Breast epithelium (tissue), 3 donors: Measurements from ENCODE around the gene CHPT1.

ENCODE experiments used
- POLR2A ChIP-seq: fragments of 450-650 bp; IDR thresholded peaks from one replicate; pipeline ENCODE4 v1.6.1; 2016; ENCODE audit warnings: antibody characterized with exemption, mild to moderate bottlenecking, moderate library complexity
- POLR2AphosphoS5 ChIP-seq, 3 donors: sonication (generic); formaldehyde crosslinking; IDR thresholded peaks; one replicate each; pipeline ENCODE4 v1.6.1; 2017; ENCODE audit warnings: antibody characterized with exemption in 3 of 3
- TF ChIP-seq, protein P1 (sequence below), 3 donors: fragments of 450-650 bp; IDR thresholded peaks; one replicate each; pipeline ENCODE4 v1.5.1; 2016 to 2017; ENCODE audit warnings: antibody characterized with exemption in 3 of 3, mild to moderate bottlenecking in 3 of 3, moderate library complexity in 3 of 3

DNA sequence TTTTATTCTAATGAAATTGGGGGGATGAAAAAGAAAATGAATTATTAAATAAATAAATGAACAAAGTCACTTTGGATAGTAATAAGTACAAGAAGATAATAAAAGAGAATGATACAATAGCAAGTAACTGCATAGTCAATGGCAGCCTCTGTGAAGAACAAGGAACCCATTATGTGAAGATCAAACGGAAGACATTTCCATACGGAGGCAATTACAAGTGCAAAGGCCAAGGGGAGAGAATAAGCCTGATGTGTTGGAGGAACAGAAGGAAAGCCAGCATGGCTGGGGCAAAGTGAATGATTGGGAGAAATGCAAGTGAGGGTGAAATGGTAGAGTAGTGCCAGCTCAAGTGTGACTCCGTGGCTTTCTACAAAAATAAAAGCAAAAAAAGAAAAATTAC lies 43.9 kb upstream of the CHPT1 start:
- TF ChIP-seq, protein P1, sequence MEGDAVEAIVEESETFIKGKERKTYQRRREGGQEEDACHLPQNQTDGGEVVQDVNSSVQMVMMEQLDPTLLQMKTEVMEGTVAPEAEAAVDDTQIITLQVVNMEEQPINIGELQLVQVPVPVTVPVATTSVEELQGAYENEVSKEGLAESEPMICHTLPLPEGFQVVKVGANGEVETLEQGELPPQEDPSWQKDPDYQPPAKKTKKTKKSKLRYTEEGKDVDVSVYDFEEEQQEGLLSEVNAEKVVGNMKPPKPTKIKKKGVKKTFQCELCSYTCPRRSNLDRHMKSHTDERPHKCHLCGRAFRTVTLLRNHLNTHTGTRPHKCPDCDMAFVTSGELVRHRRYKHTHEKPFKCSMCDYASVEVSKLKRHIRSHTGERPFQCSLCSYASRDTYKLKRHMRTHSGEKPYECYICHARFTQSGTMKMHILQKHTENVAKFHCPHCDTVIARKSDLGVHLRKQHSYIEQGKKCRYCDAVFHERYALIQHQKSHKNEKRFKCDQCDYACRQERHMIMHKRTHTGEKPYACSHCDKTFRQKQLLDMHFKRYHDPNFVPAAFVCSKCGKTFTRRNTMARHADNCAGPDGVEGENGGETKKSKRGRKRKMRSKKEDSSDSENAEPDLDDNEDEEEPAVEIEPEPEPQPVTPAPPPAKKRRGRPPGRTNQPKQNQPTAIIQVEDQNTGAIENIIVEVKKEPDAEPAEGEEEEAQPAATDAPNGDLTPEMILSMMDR (IDR thresholded peaks at IDR 0.05) = no peak
- no peak for TF ChIP-seq POLR2A
- no peak for TF ChIP-seq POLR2AphosphoS5 (IDR thresholded peaks at IDR 0.05)
